NCI-H510A treated with DMSO at 0.1 percent for 48 hours (cell line): Measurements from ENCODE around the gene MARK3.

Source experiments
- DNase-seq: peaks from one replicate; lab custom pipeline; 2025; lab: John Stamatoyannopoulos, UW

Gene MARK3

GRCh38 chr14:103395244-103395643 is 10.0 kb downstream of the MARK3 start:
- DNase-seq = no peak

GRCh38 chr14:103396463-103396862 is 11.2 kb downstream of the MARK3 start:
- no peak for DNase-seq

- no peak for DNase-seq
Measured at GRCh38 chr14:103398427-103399195, 13.4 kb downstream of the MARK3 start.

GRCh38 chr14:103400537-103400936 is 15.3 kb downstream of the MARK3 start:
- no peak for DNase-seq

- no peak for DNase-seq
Measured at GRCh38 chr14:103401223-103402214, 16.3 kb downstream of the MARK3 start.

GRCh38 chr14:103402695-103403094 is 17.5 kb downstream of the MARK3 start:
- peak; percentile 13 for DNase-seq

- no peak for DNase-seq
Measured at GRCh38 chr14:103404032-103404918, 19.1 kb downstream of the MARK3 start.

GRCh38 chr14:103404920-103405319 is 19.7 kb downstream of the MARK3 start:
- DNase-seq = no peak

GRCh38 chr14:103408491-103409155 is 23.4 kb downstream of the MARK3 start:
- DNase-seq = no peak

- DNase-seq = no peak
Measured at GRCh38 chr14:103416916-103417315, 31.7 kb downstream of the MARK3 start.

GRCh38 chr14:103418481-103418818 is 33.2 kb downstream of the MARK3 start:
- no peak for DNase-seq

- DNase-seq = no peak
Measured at GRCh38 chr14:103421556-103421955, 36.3 kb downstream of the MARK3 start.

- no peak for DNase-seq
Measured at GRCh38 chr14:103423050-103423461, 37.8 kb downstream of the MARK3 start.

- DNase-seq = no peak
Measured at GRCh38 chr14:103427485-103428443, 42.5 kb downstream of the MARK3 start.

- no peak for DNase-seq
Measured at GRCh38 chr14:103428723-103429556, 43.7 kb downstream of the MARK3 start.

GRCh38 chr14:103430358-103430757 is 45.1 kb downstream of the MARK3 start:
- no peak for DNase-seq

GRCh38 chr14:103432627-103433026 is 47.4 kb downstream of the MARK3 start:
- DNase-seq = no peak

GRCh38 chr14:103433916-103434563 is 48.8 kb downstream of the MARK3 start:
- DNase-seq = no peak
